Heart left ventricle (tissue), 16 donors: ENCODE measurements around the gene KRT10. TPM values are rescaled to one million over a fixed set of nuclear protein-coding genes. Genes with fewer than 3 reads are reported as not detected.
A peak's percentile ranks its signal among the peaks of the same experiment; 100 is the strongest.
"Not testable (repeated sequence)": the region's sequence is repeated elsewhere in the genome, so short reads cannot be mapped to it uniquely, and the experiment has no call there.

Source experiments
- ATAC-seq, 4 donors: fragments of 200-7000 bp; cut with Tn5 transposase; one replicate each; pipeline ENCODE4 v1.9.1; 2020 to 2022; ENCODE audit warnings: moderate library complexity in 4 of 4, mild to moderate bottlenecking in 3 of 4, moderate number of reproducible peaks in 1 of 4
- DNase-seq, 5 donors: peaks; one replicate each; pipeline ENCODE4 v3.0.0-alpha.2; 2020
- H3K27ac ChIP-seq, 12 donors: fragments of 200-600 bp; sonication (generic) in 4 of 12; one replicate each; pipeline versions ENCODE4 v1.5.0 to v1.8.0; 2016 to 2022; ENCODE audit warnings: mild to moderate bottlenecking in 2 of 12
- H3K27me3 ChIP-seq, 9 donors: fragments of 200-600 bp; sonication (generic) in 2 of 9; one replicate each; pipeline versions ENCODE4 v1.5.1 to v1.8.0; 2016 to 2022; ENCODE audit warnings: mild to moderate bottlenecking in 3 of 9
- H3K36me3 ChIP-seq, 9 donors: fragments of 200-600 bp; sonication (generic) in 2 of 9; one replicate each; pipeline versions ENCODE4 v1.5.0 to v1.8.0; 2018 to 2022; ENCODE audit warnings: mild to moderate bottlenecking in 2 of 9
- H3K4me1 ChIP-seq, 12 donors: fragments of 200-600 bp; sonication (generic) in 4 of 12; one replicate each; pipeline versions ENCODE4 v1.5.0 to v1.8.0; 2016 to 2022; ENCODE audit warnings: mild to moderate bottlenecking in 3 of 12
- H3K4me3 ChIP-seq, 12 donors: fragments of 200-600 bp; sonication (generic) in 4 of 12; one replicate each; pipeline versions ENCODE4 v1.5.0 to v1.8.0; 2017 to 2022; ENCODE audit warnings: mild to moderate bottlenecking in 9 of 12, moderate library complexity in 4 of 12
- H3K9me3 ChIP-seq, 12 donors: fragments of 200-600 bp; sonication (generic) in 4 of 12; one replicate each; pipeline versions ENCODE4 v1.5.0 to v1.8.0; 2016 to 2022; ENCODE audit warnings: mild to moderate bottlenecking in 1 of 12
- POLR2A ChIP-seq, 2 donors: fragments of 450-650 bp; IDR thresholded peaks; one replicate each; pipeline ENCODE4 v1.6.1; 2017; ENCODE audit warnings: antibody characterized with exemption in 2 of 2, mild to moderate bottlenecking in 2 of 2, moderate library complexity in 2 of 2
- WGBS, 4 donors: extraction: QIAGEN DNeasy Blood & Tissue Kit in 2 of 4; methylation state at CpG; one replicate each; pipeline versions ENCODE4 v1.1.5 to v1.1.7; 2013 to 2018; 5-methylcytosine and 5-hydroxymethylcytosine counted together
- intact Hi-C, 10 donors: fragments of 100-400 bp; cut with DNase I; formaldehyde crosslinking; loops; one replicate each; pipeline versions ENCODE4 v1.11.1 to v1.14.2; 2022
- polyA plus RNA-seq, 2 donors: library from polyadenylated mRNA; stranded (reverse); fragments of 200-250 nt; gene quantifications; one replicate each; pipeline ENCODE4 v1.2.3, GENCODE V29; 2013
- total RNA-seq, 9 donors: library from RNA; depleted of rRNA in 2 of 9; stranded (reverse); fragments of >200 nt in 2 of 9; fragmentation: NEBNext Ultra II Directional in 3 of 9; extraction: Animal tissue kit (Norgen Biotek cat#: 25700) in 3 of 9; gene quantifications; one replicate each; pipeline versions ENCODE4 v1.1.0 to v1.2.4, GENCODE V29; 2016 to 2023
- TF ChIP-seq, protein P1 (sequence below), 12 donors: fragments of 200-600 bp; sonication (generic) in 4 of 12; IDR thresholded peaks; one replicate each; pipeline versions ENCODE4 v1.5.0 to v1.8.0; 2018 to 2022; ENCODE audit warnings: antibody characterized with exemption in 12 of 12, mild to moderate bottlenecking in 5 of 12
- donor health status: ischemic (EF 13 %, LVEDD 7.1; RV severe dilation, severe dysfunction).
- donor health status: healthy with polysubstance abuse.
- donor health status: DM: no; HTN: yes; CAD: no.
- donor health status: DM: no; HTN: no; CAD: no.
- donor health status: ischemic (EF 25% LVEDD 6.9; RV normal size, moderate dysfunction).
- donor health status: ischemic (EF 25% LVEDD 5.7; RV mildly dilated, moderate dysfunction).
- donor health status: healthy.
- donor health status: DM: yes; HTN: yes; CAD: no.
- donor health status: ischemic (EF 35%, LVEDD 5.7; RV mildly dilated, moderate dysfunction).
- donor health status: nonischemic (EF 11% LVEDD 7.7; RV severe dilation, severe dysfunction).
- donor health status: DM: yes; HTN: yes; CAD: no.
- donor health status: PGD.
- donor health status: ischemic (EF 29% LVEDD 5.4; RV normal size, mild dysfunction).
- donor health status: nonischemic (EF 23%, LVEDD 6.1; RV moderate dilation, normal function).

The KRT10 gene
- total and polyA plus RNA-seq, 11 donors = 17.6 to 81.9 (median 50.1) TPM

DNA sequence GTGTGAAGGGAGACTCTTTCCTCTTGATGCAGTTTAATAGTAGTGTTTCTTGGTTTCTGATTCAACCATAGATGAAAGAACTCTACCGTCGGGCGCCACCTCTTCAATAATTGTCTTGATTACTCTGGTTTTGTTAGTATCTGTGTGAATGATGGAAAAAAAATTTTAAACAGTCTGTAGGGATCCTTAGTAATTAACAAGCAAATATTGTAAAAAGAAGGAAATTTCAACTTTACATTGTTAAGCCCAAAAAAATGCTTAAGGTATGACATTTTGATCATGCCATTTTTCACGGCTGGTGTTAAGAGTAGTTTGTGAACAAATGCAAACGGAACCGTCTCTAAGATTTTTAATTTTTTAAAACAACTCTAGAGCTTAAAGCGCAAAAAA lies 4.1 kb downstream of the KRT10 start:
- ATAC-seq (no peak), DNase-seq (no peak)
- no peak for TF ChIP-seq POLR2A (IDR thresholded peaks at IDR 0.05)
- TF ChIP-seq, protein P1, sequence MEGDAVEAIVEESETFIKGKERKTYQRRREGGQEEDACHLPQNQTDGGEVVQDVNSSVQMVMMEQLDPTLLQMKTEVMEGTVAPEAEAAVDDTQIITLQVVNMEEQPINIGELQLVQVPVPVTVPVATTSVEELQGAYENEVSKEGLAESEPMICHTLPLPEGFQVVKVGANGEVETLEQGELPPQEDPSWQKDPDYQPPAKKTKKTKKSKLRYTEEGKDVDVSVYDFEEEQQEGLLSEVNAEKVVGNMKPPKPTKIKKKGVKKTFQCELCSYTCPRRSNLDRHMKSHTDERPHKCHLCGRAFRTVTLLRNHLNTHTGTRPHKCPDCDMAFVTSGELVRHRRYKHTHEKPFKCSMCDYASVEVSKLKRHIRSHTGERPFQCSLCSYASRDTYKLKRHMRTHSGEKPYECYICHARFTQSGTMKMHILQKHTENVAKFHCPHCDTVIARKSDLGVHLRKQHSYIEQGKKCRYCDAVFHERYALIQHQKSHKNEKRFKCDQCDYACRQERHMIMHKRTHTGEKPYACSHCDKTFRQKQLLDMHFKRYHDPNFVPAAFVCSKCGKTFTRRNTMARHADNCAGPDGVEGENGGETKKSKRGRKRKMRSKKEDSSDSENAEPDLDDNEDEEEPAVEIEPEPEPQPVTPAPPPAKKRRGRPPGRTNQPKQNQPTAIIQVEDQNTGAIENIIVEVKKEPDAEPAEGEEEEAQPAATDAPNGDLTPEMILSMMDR (IDR thresholded peaks at IDR 0.05) = no peak
- H3K4me1 ChIP-seq = peaks cover 0 to 31% (median 14%) of the 10 kb centered on the region in 12 donors
- peak overlapping the region; percentile 52 to 95 (median 66) for H3K4me3 ChIP-seq
- H3K27ac ChIP-seq = peak overlapping the region; percentile 82 to 97 (median 93)
- no peaks in the 10 kb centered on the region for H3K9me3 ChIP-seq
- no peaks in the 10 kb centered on the region for H3K27me3 ChIP-seq
- 14 to 29% (median 23%) methylated on average over 7 of the region's 7 CpGs for WGBS, 4 donors
- intact Hi-C loops = loop anchor here in 1 of 10 donors (10.0 kb wide), 1 partner anchor 86 kb away; no protein-coding TSS in a partner anchor
- H3K36me3 ChIP-seq = peaks cover 0 to 20% (median 9%) of the 10 kb centered on the region in 9 donors

DNA sequence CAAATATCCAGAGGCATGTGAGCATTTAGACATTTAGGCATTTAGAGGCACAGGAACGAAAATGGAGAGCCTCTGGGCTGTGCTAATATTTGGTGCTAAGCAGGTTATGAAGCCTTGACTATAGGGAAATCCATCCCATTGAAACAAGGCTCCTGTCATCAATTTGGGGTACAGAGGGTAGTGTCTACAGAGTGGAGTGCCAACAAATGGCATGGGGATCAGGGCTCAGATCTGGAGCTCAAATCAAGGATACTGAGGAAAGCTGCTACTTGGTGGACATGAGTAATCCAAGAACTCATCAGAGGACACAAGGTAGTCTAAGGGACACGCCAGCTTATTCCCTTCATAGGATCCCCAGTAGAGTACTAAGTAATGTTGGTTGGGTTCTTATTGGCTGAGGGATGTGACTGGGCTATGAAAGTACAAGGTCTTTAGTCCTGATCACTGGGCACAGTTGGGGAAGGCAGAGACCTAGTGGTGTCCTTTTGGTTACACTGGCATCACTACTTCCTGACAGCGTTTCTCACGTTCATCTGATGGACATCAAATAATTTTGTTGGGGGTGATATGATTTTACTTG lies 5.2 kb downstream of the KRT10 start:
- ATAC-seq = no peak
- Histone ChIP-seq H3K4me3 (no peak overlapping the region), H3K27ac (no peak overlapping the region)

DNA sequence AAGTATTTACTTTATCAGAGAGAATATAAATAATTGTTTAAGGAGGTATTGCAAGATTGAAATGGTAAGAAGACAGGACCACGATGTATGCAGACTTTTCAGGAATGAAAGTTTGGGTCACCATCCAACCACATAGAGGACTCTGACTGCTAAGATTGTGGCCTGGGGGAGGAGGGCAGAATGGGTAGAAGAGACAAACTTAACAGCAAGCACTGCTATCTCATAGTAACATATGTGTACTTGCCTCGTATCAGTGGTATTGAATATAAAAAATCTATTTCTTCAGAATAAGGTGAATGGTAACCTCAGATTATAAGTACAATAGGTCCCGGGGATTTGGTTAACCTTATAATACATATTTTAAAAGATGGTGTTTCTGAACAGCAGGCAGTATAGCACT lies 5.8 kb downstream of the KRT10 start:
- intact Hi-C loops = loop anchor here in 1 of 10 donors (10.0 kb wide), 1 partner anchor 88 kb away; no protein-coding TSS in a partner anchor
- Histone ChIP-seq H3K4me1 (peaks cover 0 to 31% (median 14%) of the 10 kb centered on the region in 12 donors), H3K4me3 (no peak overlapping the region), H3K27me3 (peaks cover 0 to 6% (median 0%) of the 10 kb centered on the region in 9 donors), H3K36me3 (peaks cover 0 to 20% (median 9%) of the 10 kb centered on the region in 9 donors), H3K27ac (no peak overlapping the region), H3K9me3 (no peaks in the 10 kb centered on the region)
- ATAC-seq = no peak
- DNase-seq = no peak
- no peak for TF ChIP-seq POLR2A (IDR thresholded peaks at IDR 0.05)
- TF ChIP-seq, protein P1 (IDR thresholded peaks at IDR 0.05) = no peak
- WGBS, 4 donors = 92 to 95% (median 93%) methylated on average over 3 of the region's 3 CpGs

More for the DNA sequence above, 5.2 kb downstream of the KRT10 start:
- Histone ChIP-seq H3K4me1 (peaks cover 0 to 31% (median 14%) of the 10 kb centered on the region in 12 donors), H3K9me3 (no peaks in the 10 kb centered on the region), H3K36me3 (peaks cover 0 to 20% (median 9%) of the 10 kb centered on the region in 9 donors), H3K27me3 (peaks cover 0 to 3% (median 0%) of the 10 kb centered on the region in 9 donors)
- DNase-seq = no peak
- TF ChIP-seq, protein P1 (IDR thresholded peaks at IDR 0.05) = no peak
- TF ChIP-seq POLR2A (IDR thresholded peaks at IDR 0.05) = no peak
- 96 to 100% (median 98%) methylated on average over 4 of the region's 4 CpGs for WGBS, 4 donors
- intact Hi-C loops = loop anchor here in 1 of 10 donors (10.0 kb wide), 1 partner anchor 88 kb away; no protein-coding TSS in a partner anchor

DNA sequence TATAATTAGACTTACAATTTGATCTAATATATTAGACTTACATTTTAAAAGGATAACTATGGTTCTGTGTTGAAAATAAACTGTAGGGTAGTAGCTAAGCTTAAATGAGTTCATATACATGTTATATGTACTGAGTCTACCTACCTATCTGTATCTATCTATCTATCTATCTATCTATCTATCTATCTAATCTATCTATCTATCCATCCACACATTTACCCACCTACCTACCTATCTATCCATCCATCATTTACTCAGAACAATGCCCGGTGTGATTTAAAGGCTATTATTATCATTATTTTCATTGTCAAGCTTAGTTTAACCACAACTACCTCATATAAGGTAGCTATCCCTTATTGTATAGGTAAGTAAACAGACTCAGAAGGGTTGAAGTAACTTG lies 7.0 kb downstream of the KRT10 start:
- TF ChIP-seq POLR2A (IDR thresholded peaks at IDR 0.05) = no peak
- TF ChIP-seq, protein P1 (IDR thresholded peaks at IDR 0.05) = no peak
- no peak for DNase-seq
- intact Hi-C loops = loop anchor here in 1 of 10 donors (10.0 kb wide), 1 partner anchor 89 kb away; no protein-coding TSS in a partner anchor
- peaks cover 0 to 14% (median 0%) of the 10 kb centered on the region in 9 donors for H3K27me3 ChIP-seq
- H3K9me3 ChIP-seq = no peaks in the 10 kb centered on the region
- ATAC-seq = no peak
- H3K27ac ChIP-seq = no peak overlapping the region
- H3K4me3 ChIP-seq = no peak overlapping the region
- 91 to 96% (median 95%) methylated on average over 1 of the region's 1 CpG for WGBS, 4 donors
- H3K4me1 ChIP-seq = peaks cover 3 to 26% (median 15%) of the 10 kb centered on the region in 12 donors
- peaks cover 0 to 17% (median 9%) of the 10 kb centered on the region in 9 donors for H3K36me3 ChIP-seq

DNA sequence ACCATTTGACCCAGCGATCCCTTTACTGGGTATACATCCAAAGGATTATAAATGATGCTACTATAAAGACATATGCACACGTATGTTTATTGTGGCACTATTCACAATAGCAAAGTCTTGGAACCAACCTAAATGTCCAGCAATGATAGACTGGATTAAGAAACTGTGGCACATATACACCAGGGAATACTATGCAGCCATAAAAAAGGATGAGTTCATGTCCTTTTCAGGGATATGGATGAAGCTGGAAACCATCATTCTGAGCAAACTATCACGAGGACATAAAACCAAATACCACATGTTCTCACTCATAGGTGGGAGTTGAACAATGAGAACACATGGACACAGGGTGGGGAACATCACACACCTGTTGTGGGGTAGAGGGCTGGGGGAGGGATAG lies 7.8 kb downstream of the KRT10 start:
- H3K27ac ChIP-seq, H3K9me3 ChIP-seq, DNase-seq, H3K4me3 ChIP-seq, ATAC-seq: not testable (repeated sequence)
- 77 to 90% (median 84%) methylated on average over 3 of the region's 3 CpGs for WGBS, 4 donors
- H3K36me3 ChIP-seq = peaks cover 0 to 17% (median 9%) of the 10 kb centered on the region in 9 donors
- intact Hi-C loops = loop anchor here in 1 of 10 donors (10.0 kb wide), 1 partner anchor 90 kb away; no protein-coding TSS in a partner anchor
- peaks cover 0 to 26% (median 15%) of the 10 kb centered on the region in 12 donors for H3K4me1 ChIP-seq
- peaks cover 0 to 22% (median 0%) of the 10 kb centered on the region in 9 donors for H3K27me3 ChIP-seq
